ENCODE data around the gene YBEY. TPM values are rescaled to one million over a fixed set of nuclear protein-coding genes. Genes with fewer than 3 reads are reported as not detected.

YBEY gene
- polyA plus RNA-seq, 2 donors, result 7.1 to 11.9 TPM

GRCh38 chr21:46323227-46323709, 37.1 kb downstream of the YBEY start:
- Histone ChIP-seq H3K9me3 (ENCODE audit: control insufficient read depth in 2 of 2, insufficient read depth in 1 of 2, low read depth in 1 of 2, low read length in 1 of 2) (no peaks in the 10 kb centered on the region), H3K27me3 (ENCODE audit: control insufficient read depth in 1 of 2, insufficient read depth in 2 of 2, low read length in 2 of 2) (no peaks in the 10 kb centered on the region), H3K4me1 (ENCODE audit: control insufficient read depth in 2 of 2, insufficient read depth in 2 of 2, low read length in 1 of 2) (peaks cover 4 to 10% of the 10 kb centered on the region in 2 donors), H3K36me3 (ENCODE audit: control insufficient read depth in 2 of 2, insufficient read depth in 2 of 2, low read length in 1 of 2) (no peaks in the 10 kb centered on the region), H3K4me3 (ENCODE audit: low read depth in 1 of 2, low read length in 2 of 2) (peak overlapping the region; percentile 69 to 80), H3K27ac (ENCODE audit: low read depth in 2 of 2, low read length in 1 of 2) (peak overlapping the region; percentile 43 to 54)
- 1% methylated on average over 34 of the region's 34 CpGs for WGBS, 2 donors

GRCh38 chr21:46323710-46324389, 37.7 kb downstream of the YBEY start, which contains the start of the genes C21orf58 and PCNT:
C21orf58 (minus strand) TSS chr21:46323870; CDS start chr21:46322738, 1,132 bp downstream.
PCNT (plus strand) TSS chr21:46324156; CDS start chr21:46324229, 73 bp downstream.
- 0% methylated on average over 76 of the region's 76 CpGs for WGBS, 2 donors
- H3K4me3 ChIP-seq (ENCODE audit: low read depth in 1 of 2, low read length in 2 of 2), result peak within 1 kb of the TSS; percentile 80 to 87
- peaks cover 0 to 5% of the 10 kb centered on the region in 2 donors for H3K36me3 ChIP-seq (ENCODE audit: control insufficient read depth in 2 of 2, insufficient read depth in 2 of 2, low read length in 1 of 2)
- H3K9me3 ChIP-seq (ENCODE audit: control insufficient read depth in 2 of 2, insufficient read depth in 1 of 2, low read depth in 1 of 2, low read length in 1 of 2), result no peaks in the 10 kb centered on the region
- H3K27ac ChIP-seq (ENCODE audit: low read depth in 2 of 2, low read length in 1 of 2), result peak within 1 kb of the TSS; percentile 97 to 99
- peaks cover 4 to 10% of the 10 kb centered on the region in 2 donors for H3K4me1 ChIP-seq (ENCODE audit: control insufficient read depth in 2 of 2, insufficient read depth in 2 of 2, low read length in 1 of 2)
- no peaks in the 10 kb centered on the region for H3K27me3 ChIP-seq (ENCODE audit: control insufficient read depth in 1 of 2, insufficient read depth in 2 of 2, low read length in 2 of 2)

- 1% methylated on average over 53 to 98 of the region's 98 CpGs for WGBS, 2 donors
- Histone ChIP-seq H3K4me1 (ENCODE audit: control insufficient read depth in 2 of 2, insufficient read depth in 2 of 2, low read length in 1 of 2) (peaks cover 4 to 10% of the 10 kb centered on the region in 2 donors), H3K4me3 (ENCODE audit: low read depth in 1 of 2, low read length in 2 of 2) (peak overlapping the region; percentile 80 to 87), H3K9me3 (ENCODE audit: control insufficient read depth in 2 of 2, insufficient read depth in 1 of 2, low read depth in 1 of 2, low read length in 1 of 2) (no peaks in the 10 kb centered on the region), H3K27ac (ENCODE audit: low read depth in 2 of 2, low read length in 1 of 2) (peak overlapping the region; percentile 97 to 99), H3K27me3 (ENCODE audit: control insufficient read depth in 1 of 2, insufficient read depth in 2 of 2, low read length in 2 of 2) (no peaks in the 10 kb centered on the region), H3K36me3 (ENCODE audit: control insufficient read depth in 2 of 2, insufficient read depth in 2 of 2, low read length in 1 of 2) (peaks cover 0 to 7% of the 10 kb centered on the region in 2 donors)
Observed at GRCh38 chr21:46324390-46325072, 38.4 kb downstream of the YBEY start.

GRCh38 chr21:46325073-46325912, 39.2 kb downstream of the YBEY start:
- Histone ChIP-seq H3K4me3 (ENCODE audit: low read depth in 1 of 2, low read length in 2 of 2) (peak overlapping the region; percentile 80 to 87), H3K27ac (ENCODE audit: low read depth in 2 of 2, low read length in 1 of 2) (peak overlapping the region; percentile 93 to 97), H3K27me3 (ENCODE audit: control insufficient read depth in 1 of 2, insufficient read depth in 2 of 2, low read length in 2 of 2) (no peaks in the 10 kb centered on the region), H3K4me1 (ENCODE audit: control insufficient read depth in 2 of 2, insufficient read depth in 2 of 2, low read length in 1 of 2) (peaks cover 4 to 10% of the 10 kb centered on the region in 2 donors), H3K36me3 (ENCODE audit: control insufficient read depth in 2 of 2, insufficient read depth in 2 of 2, low read length in 1 of 2) (peaks cover 0 to 9% of the 10 kb centered on the region in 2 donors), H3K9me3 (ENCODE audit: control insufficient read depth in 2 of 2, insufficient read depth in 1 of 2, low read depth in 1 of 2, low read length in 1 of 2) (no peaks in the 10 kb centered on the region)
- 7 to 9% methylated on average over 38 to 43 of the region's 43 CpGs for WGBS, 2 donors

- 89 to 91% methylated on average over 15 of the region's 15 CpGs for WGBS, 2 donors
- Histone ChIP-seq H3K27me3 (ENCODE audit: control insufficient read depth in 1 of 2, insufficient read depth in 2 of 2, low read length in 2 of 2) (no peaks in the 10 kb centered on the region), H3K4me3 (ENCODE audit: low read depth in 1 of 2, low read length in 2 of 2) (no peak overlapping the region), H3K36me3 (ENCODE audit: control insufficient read depth in 2 of 2, insufficient read depth in 2 of 2, low read length in 1 of 2) (peaks cover 0 to 9% of the 10 kb centered on the region in 2 donors), H3K9me3 (ENCODE audit: control insufficient read depth in 2 of 2, insufficient read depth in 1 of 2, low read depth in 1 of 2, low read length in 1 of 2) (no peaks in the 10 kb centered on the region), H3K4me1 (ENCODE audit: control insufficient read depth in 2 of 2, insufficient read depth in 2 of 2, low read length in 1 of 2) (peaks cover 4 to 10% of the 10 kb centered on the region in 2 donors), H3K27ac (ENCODE audit: low read depth in 2 of 2, low read length in 1 of 2) (no peak overlapping the region)
Observed at GRCh38 chr21:46326110-46326703, 40.1 kb downstream of the YBEY start.

- 81 to 88% methylated on average over 4 of the region's 4 CpGs for WGBS, 2 donors
- H3K27me3 ChIP-seq (ENCODE audit: control insufficient read depth in 1 of 2, insufficient read depth in 2 of 2, low read length in 2 of 2), result no peaks in the 10 kb centered on the region
- H3K4me3 ChIP-seq (ENCODE audit: low read depth in 1 of 2, low read length in 2 of 2), result no peak overlapping the region
- H3K36me3 ChIP-seq (ENCODE audit: control insufficient read depth in 2 of 2, insufficient read depth in 2 of 2, low read length in 1 of 2), result peaks cover 0 to 12% of the 10 kb centered on the region in 2 donors
- H3K4me1 ChIP-seq (ENCODE audit: control insufficient read depth in 2 of 2, insufficient read depth in 2 of 2, low read length in 1 of 2), result peaks cover under 1 to 3% of the 10 kb centered on the region in 2 donors
- H3K27ac ChIP-seq (ENCODE audit: low read depth in 2 of 2, low read length in 1 of 2), result no peak overlapping the region
- H3K9me3 ChIP-seq (ENCODE audit: control insufficient read depth in 2 of 2, insufficient read depth in 1 of 2, low read depth in 1 of 2, low read length in 1 of 2), result no peaks in the 10 kb centered on the region
Observed at GRCh38 chr21:46327711-46328110, 41.6 kb downstream of the YBEY start.

- H3K4me3 ChIP-seq (ENCODE audit: low read depth in 1 of 2, low read length in 2 of 2), result no peak overlapping the region
- no peaks in the 10 kb centered on the region for H3K27me3 ChIP-seq (ENCODE audit: control insufficient read depth in 1 of 2, insufficient read depth in 2 of 2, low read length in 2 of 2)
- H3K36me3 ChIP-seq (ENCODE audit: control insufficient read depth in 2 of 2, insufficient read depth in 2 of 2, low read length in 1 of 2), result peaks cover 0 to 12% of the 10 kb centered on the region in 2 donors
- no peak overlapping the region for H3K27ac ChIP-seq (ENCODE audit: low read depth in 2 of 2, low read length in 1 of 2)
- H3K4me1 ChIP-seq (ENCODE audit: control insufficient read depth in 2 of 2, insufficient read depth in 2 of 2, low read length in 1 of 2), result peaks cover 0 to 2% of the 10 kb centered on the region in 2 donors
- 77 to 80% methylated on average over 5 of the region's 5 CpGs for WGBS, 2 donors
- no peaks in the 10 kb centered on the region for H3K9me3 ChIP-seq (ENCODE audit: control insufficient read depth in 2 of 2, insufficient read depth in 1 of 2, low read depth in 1 of 2, low read length in 1 of 2)
Observed at GRCh38 chr21:46328151-46328550, 42.0 kb downstream of the YBEY start.

GRCh38 chr21:46329796-46330195, 43.7 kb downstream of the YBEY start:
- no peak overlapping the region for H3K27ac ChIP-seq (ENCODE audit: low read depth in 2 of 2, low read length in 1 of 2)
- WGBS, 2 donors, result 93 to 96% methylated on average over 2 of the region's 2 CpGs
- no peak overlapping the region for H3K4me3 ChIP-seq (ENCODE audit: low read depth in 1 of 2, low read length in 2 of 2)
- H3K4me1 ChIP-seq (ENCODE audit: control insufficient read depth in 2 of 2, insufficient read depth in 2 of 2, low read length in 1 of 2), result peaks cover 0 to 2% of the 10 kb centered on the region in 2 donors
- no peaks in the 10 kb centered on the region for H3K27me3 ChIP-seq (ENCODE audit: control insufficient read depth in 1 of 2, insufficient read depth in 2 of 2, low read length in 2 of 2)
- no peaks in the 10 kb centered on the region for H3K9me3 ChIP-seq (ENCODE audit: control insufficient read depth in 2 of 2, insufficient read depth in 1 of 2, low read depth in 1 of 2, low read length in 1 of 2)
- H3K36me3 ChIP-seq (ENCODE audit: control insufficient read depth in 2 of 2, insufficient read depth in 2 of 2, low read length in 1 of 2), result peaks cover 0 to 18% of the 10 kb centered on the region in 2 donors

All from esophagus (tissue), 2 donors.